ENCODE results near the gene CCNT1.
"Not testable (repeated sequence)": the region's sequence is repeated elsewhere in the genome, so short reads cannot be mapped to it uniquely, and the experiment has no call there.

The CCNT1 gene

GRCh38 chr12:48750215-48750614, 33.7 kb upstream of the CCNT1 start:
- peak in 1 of 2 donors; percentile 26 for DNase-seq (ENCODE audit: low read depth in 2 of 2)
- no peak overlapping the region for H3K4me3 ChIP-seq (replicated peaks in 1 of 2; ENCODE audit: low read depth in 2 of 2, low read length in 2 of 2)
- TF ChIP-seq CTCF (IDR thresholded peaks at IDR 0.05; ENCODE audit: low read depth, low read length) = no peak

GRCh38 chr12:48744251-48745008, 27.9 kb upstream of the CCNT1 start:
- DNase-seq (ENCODE audit: low read depth in 2 of 2) = no peak
- no peak for TF ChIP-seq CTCF (IDR thresholded peaks at IDR 0.05; ENCODE audit: low read depth, low read length)
- no peak overlapping the region for H3K4me3 ChIP-seq (replicated peaks in 1 of 2; ENCODE audit: low read depth in 2 of 2, low read length in 2 of 2)

- TF ChIP-seq CTCF (IDR thresholded peaks at IDR 0.05; ENCODE audit: low read depth, low read length) = no peak
- DNase-seq (ENCODE audit: low read depth in 2 of 2) = no peak
- no peak overlapping the region for H3K4me3 ChIP-seq (replicated peaks in 1 of 2; ENCODE audit: low read depth in 2 of 2, low read length in 2 of 2)
Measured at GRCh38 chr12:48739618-48740269, 23.2 kb upstream of the CCNT1 start.

- no peak overlapping the region for H3K4me3 ChIP-seq (replicated peaks in 1 of 2; ENCODE audit: low read depth in 2 of 2, low read length in 2 of 2)
- TF ChIP-seq CTCF (IDR thresholded peaks at IDR 0.05; ENCODE audit: low read depth, low read length) = no peak
- DNase-seq (ENCODE audit: low read depth in 2 of 2) = no peak
Measured at GRCh38 chr12:48736456-48736855, 19.9 kb upstream of the CCNT1 start.

- H3K4me3 ChIP-seq (replicated peaks in 1 of 2; ENCODE audit: low read depth in 2 of 2, low read length in 2 of 2) = no peak overlapping the region
- TF ChIP-seq CTCF (IDR thresholded peaks at IDR 0.05; ENCODE audit: low read depth, low read length) = no peak
- no peak for DNase-seq (ENCODE audit: low read depth in 2 of 2)
Measured at GRCh38 chr12:48728807-48729206, 12.3 kb upstream of the CCNT1 start.

GRCh38 chr12:48720737-48721136, 4.2 kb upstream of the CCNT1 start:
- DNase-seq (ENCODE audit: low read depth in 2 of 2); H3K4me3 ChIP-seq (replicated peaks in 1 of 2; ENCODE audit: low read depth in 2 of 2, low read length in 2 of 2): not testable (repeated sequence)

- DNase-seq (ENCODE audit: low read depth in 2 of 2); H3K4me3 ChIP-seq (replicated peaks in 1 of 2; ENCODE audit: low read depth in 2 of 2, low read length in 2 of 2): not testable (repeated sequence)
Measured at GRCh38 chr12:48720171-48720570, 3.7 kb upstream of the CCNT1 start.

- H3K4me3 ChIP-seq (replicated peaks in 1 of 2; ENCODE audit: low read depth in 2 of 2, low read length in 2 of 2); DNase-seq (ENCODE audit: low read depth in 2 of 2): not testable (repeated sequence)
Measured at GRCh38 chr12:48719002-48719401, 2.5 kb upstream of the CCNT1 start.

All from cardiac fibroblast (primary cell).